Measurements from ENCODE around the gene AICDA. TPM values are rescaled to one million over a fixed set of nuclear protein-coding genes. Genes with fewer than 3 reads are reported as not detected.

Gene AICDA
- polyA plus RNA-seq, 1 of the 3 experiments (the other 2 are of a cell fraction), result not detected

DNA sequence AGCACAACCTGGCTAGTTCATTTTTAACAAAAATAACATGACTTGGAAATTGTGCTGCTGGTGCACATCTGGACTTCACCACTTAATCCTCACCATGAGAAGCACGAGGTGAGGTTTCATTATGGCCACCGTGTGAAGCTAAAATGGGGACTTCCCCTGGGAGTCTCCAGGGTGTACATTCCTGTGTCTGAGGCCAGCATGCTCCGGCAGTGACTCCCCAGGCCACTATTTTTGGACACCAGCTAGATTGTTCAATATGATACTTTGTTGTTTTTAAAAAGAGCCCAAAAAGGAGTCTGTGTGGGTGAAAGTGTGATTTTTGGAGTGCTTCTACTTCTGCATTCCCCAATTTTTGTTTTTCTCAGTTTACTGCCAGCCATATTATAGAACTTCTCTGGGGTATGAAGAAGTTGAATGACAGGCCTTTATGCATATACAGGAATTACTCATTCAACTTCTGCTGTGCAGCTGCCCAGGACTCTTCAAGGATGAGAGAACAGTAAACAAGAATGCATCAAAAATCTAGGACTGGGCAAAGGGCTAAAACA lies 16.9 kb upstream of the AICDA start:
- Histone ChIP-seq H3K79me2 (ENCODE audit: insufficient read depth) (no peaks in the 10 kb centered on the region), H3K9me3 (no peaks in the 10 kb centered on the region), H3K27ac (ENCODE audit: low read depth in 2 of 2, low read length in 1 of 2) (no peak overlapping the region), H2AFZ (ENCODE audit: low read depth) (no peak overlapping the region), H3K9me2 (no peaks in the 10 kb centered on the region), H4K20me1 (ENCODE audit: insufficient read depth) (no peaks in the 10 kb centered on the region), H3K36me3 (replicated peaks in 1 of 2; ENCODE audit: control insufficient read depth in 1 of 2, insufficient read depth in 2 of 2, low read length in 1 of 2) (no peaks in the 10 kb centered on the region), H3K9ac (no peak overlapping the region), H3K4me2 (no peak overlapping the region), H3F3A (replicated peaks; ENCODE audit: insufficient read depth) (peaks cover 4% of the 10 kb centered on the region), H3K4me1 (ENCODE audit: control insufficient read depth in 1 of 2, insufficient read depth in 2 of 2, low read depth in 1 of 2, low read length in 1 of 2) (no peaks in the 10 kb centered on the region), H3K27me3 (ENCODE audit: insufficient read depth) (no peaks in the 10 kb centered on the region; the same call in none of the 2 replicates), H3K4me3 (ENCODE audit: low read depth in 2 of 2, low read length in 1 of 2) (no peak overlapping the region)
- 0% methylated on average over 3 of the region's 3 CpGs for WGBS (ENCODE audit: low lambda C conversion rate)
- DNase-seq, result no peak
- CTCF ChIA-PET, result interaction anchor here (1.6 to 2.0 kb wide), 2 partner anchors 21 to 28 kb away, joined by 6 to 7 read pairs; no protein-coding TSS in a partner anchor
- POLR2A ChIA-PET, result no interaction called here
- TF ChIP-seq, protein P1, sequence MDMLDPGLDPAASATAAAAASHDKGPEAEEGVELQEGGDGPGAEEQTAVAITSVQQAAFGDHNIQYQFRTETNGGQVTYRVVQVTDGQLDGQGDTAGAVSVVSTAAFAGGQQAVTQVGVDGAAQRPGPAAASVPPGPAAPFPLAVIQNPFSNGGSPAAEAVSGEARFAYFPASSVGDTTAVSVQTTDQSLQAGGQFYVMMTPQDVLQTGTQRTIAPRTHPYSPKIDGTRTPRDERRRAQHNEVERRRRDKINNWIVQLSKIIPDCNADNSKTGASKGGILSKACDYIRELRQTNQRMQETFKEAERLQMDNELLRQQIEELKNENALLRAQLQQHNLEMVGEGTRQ (IDR thresholded peaks at IDR 0.05; ENCODE audit: borderline replicate concordance, low read depth, low read length), result no peak
- no peak for TF ChIP-seq RXRA (IDR thresholded peaks at IDR 0.05; ENCODE audit: borderline replicate concordance, low read depth)
- no peak for TF ChIP-seq JUND (IDR thresholded peaks at IDR 0.05)
- no peak for TF ChIP-seq REST (IDR thresholded peaks at IDR 0.05; ENCODE audit: low read depth, low read length)
- no peak for TF ChIP-seq CHD2 (IDR thresholded peaks at IDR 0.05; ENCODE audit: low read length, partially characterized antibody)
- TF ChIP-seq SMC3 (IDR thresholded peaks at IDR 0.05; ENCODE audit: low read depth, low read length), result no peak
- TF ChIP-seq, protein P2, sequence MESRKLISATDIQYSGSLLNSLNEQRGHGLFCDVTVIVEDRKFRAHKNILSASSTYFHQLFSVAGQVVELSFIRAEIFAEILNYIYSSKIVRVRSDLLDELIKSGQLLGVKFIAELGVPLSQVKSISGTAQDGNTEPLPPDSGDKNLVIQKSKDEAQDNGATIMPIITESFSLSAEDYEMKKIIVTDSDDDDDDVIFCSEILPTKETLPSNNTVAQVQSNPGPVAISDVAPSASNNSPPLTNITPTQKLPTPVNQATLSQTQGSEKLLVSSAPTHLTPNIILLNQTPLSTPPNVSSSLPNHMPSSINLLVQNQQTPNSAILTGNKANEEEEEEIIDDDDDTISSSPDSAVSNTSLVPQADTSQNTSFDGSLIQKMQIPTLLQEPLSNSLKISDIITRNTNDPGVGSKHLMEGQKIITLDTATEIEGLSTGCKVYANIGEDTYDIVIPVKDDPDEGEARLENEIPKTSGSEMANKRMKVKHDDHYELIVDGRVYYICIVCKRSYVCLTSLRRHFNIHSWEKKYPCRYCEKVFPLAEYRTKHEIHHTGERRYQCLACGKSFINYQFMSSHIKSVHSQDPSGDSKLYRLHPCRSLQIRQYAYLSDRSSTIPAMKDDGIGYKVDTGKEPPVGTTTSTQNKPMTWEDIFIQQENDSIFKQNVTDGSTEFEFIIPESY (IDR thresholded peaks at IDR 0.05; ENCODE audit: borderline replicate concordance, low read depth), result no peak
- no peak for TF ChIP-seq MEF2A (IDR thresholded peaks at IDR 0.05; ENCODE audit: borderline replicate concordance, low read depth)
- no peak for TF ChIP-seq FOXJ3 (CRISPR knock-in tag; IDR thresholded peaks at IDR 0.05)
- TF ChIP-seq, protein P3, sequence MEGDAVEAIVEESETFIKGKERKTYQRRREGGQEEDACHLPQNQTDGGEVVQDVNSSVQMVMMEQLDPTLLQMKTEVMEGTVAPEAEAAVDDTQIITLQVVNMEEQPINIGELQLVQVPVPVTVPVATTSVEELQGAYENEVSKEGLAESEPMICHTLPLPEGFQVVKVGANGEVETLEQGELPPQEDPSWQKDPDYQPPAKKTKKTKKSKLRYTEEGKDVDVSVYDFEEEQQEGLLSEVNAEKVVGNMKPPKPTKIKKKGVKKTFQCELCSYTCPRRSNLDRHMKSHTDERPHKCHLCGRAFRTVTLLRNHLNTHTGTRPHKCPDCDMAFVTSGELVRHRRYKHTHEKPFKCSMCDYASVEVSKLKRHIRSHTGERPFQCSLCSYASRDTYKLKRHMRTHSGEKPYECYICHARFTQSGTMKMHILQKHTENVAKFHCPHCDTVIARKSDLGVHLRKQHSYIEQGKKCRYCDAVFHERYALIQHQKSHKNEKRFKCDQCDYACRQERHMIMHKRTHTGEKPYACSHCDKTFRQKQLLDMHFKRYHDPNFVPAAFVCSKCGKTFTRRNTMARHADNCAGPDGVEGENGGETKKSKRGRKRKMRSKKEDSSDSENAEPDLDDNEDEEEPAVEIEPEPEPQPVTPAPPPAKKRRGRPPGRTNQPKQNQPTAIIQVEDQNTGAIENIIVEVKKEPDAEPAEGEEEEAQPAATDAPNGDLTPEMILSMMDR (IDR thresholded peaks at IDR 0.05), result no peak
- TF ChIP-seq EP300 (IDR thresholded peaks at IDR 0.05; ENCODE audit: borderline replicate concordance in 1 of 2, low read depth in 1 of 2, low read length in 1 of 2), result no peak
